NCI-H446 treated with DMSO at 0.1 percent for 48 hours (cell line): ENCODE measurements around the gene HOXD11.

Experiments used
- DNase-seq: peaks from one replicate; lab custom pipeline; 2025; lab: John Stamatoyannopoulos, UW

HOXD11 gene

GRCh38 chr2:176105078-176105729, 1.9 kb upstream of the HOXD11 start:
- DNase-seq, result no peak

- no peak for DNase-seq
Measured at GRCh38 chr2:176105730-176106580, 1.1 kb upstream of the HOXD11 start.

- no peak for DNase-seq
Measured at GRCh38 chr2:176107731-176108181, 676 bp downstream of the HOXD11 start.

GRCh38 chr2:176109192-176109901, 2.3 kb downstream of the HOXD11 start:
- no peak for DNase-seq

- DNase-seq, result no peak
Measured at GRCh38 chr2:176109946-176110345, 2.9 kb downstream of the HOXD11 start.

GRCh38 chr2:176110415-176111308, 3.6 kb downstream of the HOXD11 start:
- no peak for DNase-seq

- DNase-seq, result no peak
Measured at GRCh38 chr2:176111309-176111663, 4.2 kb downstream of the HOXD11 start.

GRCh38 chr2:176111846-176112374, 4.8 kb downstream of the HOXD11 start:
- DNase-seq, result no peak

GRCh38 chr2:176112375-176113302, 5.6 kb downstream of the HOXD11 start:
- no peak for DNase-seq

- DNase-seq, result no peak
Measured at GRCh38 chr2:176114120-176114929, 7.2 kb downstream of the HOXD11 start.

- no peak for DNase-seq
Measured at GRCh38 chr2:176114930-176115625, 8.0 kb downstream of the HOXD11 start.

- no peak for DNase-seq
Measured at GRCh38 chr2:176115883-176116813, 9.1 kb downstream of the HOXD11 start, which contains the start of gene HOXD10. Gene HOXD10 (plus strand): TSS chr2:176116778. CDS start chr2:176116834, 56 bp downstream.

GRCh38 chr2:176117162-176117822, 10.2 kb downstream of the HOXD11 start:
- no peak for DNase-seq

GRCh38 chr2:176117823-176118371, 10.8 kb downstream of the HOXD11 start:
- DNase-seq, result no peak

- DNase-seq, result no peak
Measured at GRCh38 chr2:176118601-176119339, 11.7 kb downstream of the HOXD11 start.
